DMS53 treated with DMSO at 0.1 percent for 48 hours (cell line): ENCODE results near the gene PPP3R1.

ENCODE experiments used
- DNase-seq: peaks from one replicate; lab custom pipeline; 2025; ENCODE audit not compliant: unreplicated experiment; lab: John Stamatoyannopoulos, UW

PPP3R1 gene

DNA sequence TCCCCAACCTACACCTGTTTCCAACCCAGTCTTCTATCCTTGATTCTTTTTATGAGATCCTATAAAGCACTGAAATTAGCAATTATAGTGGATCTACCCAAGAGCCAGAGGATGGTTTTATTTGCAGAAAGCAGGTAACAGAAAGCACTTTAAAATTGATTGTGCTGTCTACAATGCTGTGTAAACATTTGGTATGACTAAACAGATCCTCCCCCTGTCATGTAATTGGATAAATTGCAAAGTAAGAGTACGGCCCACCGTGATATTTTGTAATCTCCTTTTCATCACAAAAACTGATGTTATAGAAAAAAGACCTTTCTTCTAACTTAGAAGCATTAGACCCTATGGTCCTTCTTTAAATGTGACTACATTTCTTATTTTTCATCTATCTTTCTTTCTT lies 11.3 kb upstream of the PPP3R1 start:
- DNase-seq = peak; percentile 13

DNA sequence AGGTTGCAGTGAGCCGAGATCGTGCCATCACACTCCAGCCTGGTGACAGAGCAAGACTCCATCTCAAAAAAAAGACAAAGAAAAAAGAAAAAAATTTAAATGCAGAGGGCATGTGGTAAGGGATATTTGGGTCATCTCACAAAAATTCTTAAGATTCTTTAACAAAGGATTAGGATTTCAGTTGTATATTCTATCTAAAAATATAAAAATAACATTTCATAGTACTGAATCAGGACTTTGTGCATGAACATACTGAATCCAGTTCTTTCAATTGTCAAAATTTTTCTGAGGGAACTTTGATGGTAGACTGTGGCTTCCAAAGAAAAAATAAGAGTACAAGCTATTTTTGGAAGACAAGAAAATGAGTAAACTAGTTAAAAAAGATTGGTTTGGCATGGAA lies 6.5 kb upstream of the PPP3R1 start:
- DNase-seq = no peak

DNA sequence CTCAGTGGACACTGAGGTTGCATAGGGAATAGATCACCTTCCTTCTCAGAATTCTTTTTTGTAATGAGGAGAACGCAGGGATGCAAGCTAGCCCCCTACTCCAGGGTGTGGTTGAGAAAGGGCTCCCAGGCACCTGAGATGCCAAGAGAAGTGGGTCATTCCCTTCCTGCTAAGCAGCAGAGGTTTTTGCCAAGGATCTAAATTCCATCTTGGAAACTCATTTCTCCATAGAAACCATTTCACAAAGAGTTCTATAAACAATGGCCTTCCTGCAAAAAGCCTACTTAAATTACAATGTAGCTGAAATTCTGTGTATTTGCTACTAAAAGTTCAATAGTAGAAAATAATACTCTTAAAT lies 3.7 kb upstream of the PPP3R1 start:
- no peak for DNase-seq

DNA sequence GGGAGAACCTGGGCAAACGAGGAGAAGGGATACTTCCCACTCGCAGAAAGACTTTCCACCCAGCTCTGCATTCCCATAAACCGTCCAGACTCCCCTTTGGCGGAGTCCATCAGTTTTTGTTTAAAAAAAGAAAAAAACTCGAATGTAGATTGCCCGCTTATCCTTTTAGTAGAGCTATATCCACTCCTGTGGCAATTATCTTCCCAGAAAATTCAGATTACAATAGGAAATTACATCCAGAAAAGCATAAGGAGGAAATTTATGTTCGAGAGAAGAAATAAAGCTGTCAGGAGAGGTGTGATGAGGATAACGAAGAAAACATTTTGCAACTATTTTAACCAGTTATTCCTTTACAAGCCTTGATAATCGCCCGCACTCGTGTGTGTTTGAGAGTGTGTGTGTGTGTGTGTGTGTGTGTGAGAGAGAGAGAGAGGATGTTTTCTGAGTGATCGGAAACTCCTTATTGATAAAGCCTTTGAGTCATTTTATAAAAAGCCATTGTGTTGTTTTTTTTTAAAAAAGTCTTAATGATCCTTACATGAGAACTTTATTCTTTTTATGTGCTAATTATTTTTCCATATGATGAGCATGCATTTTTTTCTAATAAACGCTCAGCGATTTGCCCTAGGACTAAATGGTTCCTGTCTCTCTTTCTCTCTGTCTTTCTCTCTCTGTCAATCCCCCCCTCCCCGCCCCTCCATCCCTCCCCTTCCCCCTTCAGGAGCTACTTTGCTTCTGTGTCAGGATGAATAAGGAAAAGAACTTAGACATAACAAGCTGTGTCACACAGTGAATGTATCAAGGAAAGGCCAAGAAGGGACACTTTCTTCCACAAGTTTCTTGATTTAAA lies 1.1 kb upstream of the PPP3R1 start:
- peak; percentile 30 for DNase-seq

DNA sequence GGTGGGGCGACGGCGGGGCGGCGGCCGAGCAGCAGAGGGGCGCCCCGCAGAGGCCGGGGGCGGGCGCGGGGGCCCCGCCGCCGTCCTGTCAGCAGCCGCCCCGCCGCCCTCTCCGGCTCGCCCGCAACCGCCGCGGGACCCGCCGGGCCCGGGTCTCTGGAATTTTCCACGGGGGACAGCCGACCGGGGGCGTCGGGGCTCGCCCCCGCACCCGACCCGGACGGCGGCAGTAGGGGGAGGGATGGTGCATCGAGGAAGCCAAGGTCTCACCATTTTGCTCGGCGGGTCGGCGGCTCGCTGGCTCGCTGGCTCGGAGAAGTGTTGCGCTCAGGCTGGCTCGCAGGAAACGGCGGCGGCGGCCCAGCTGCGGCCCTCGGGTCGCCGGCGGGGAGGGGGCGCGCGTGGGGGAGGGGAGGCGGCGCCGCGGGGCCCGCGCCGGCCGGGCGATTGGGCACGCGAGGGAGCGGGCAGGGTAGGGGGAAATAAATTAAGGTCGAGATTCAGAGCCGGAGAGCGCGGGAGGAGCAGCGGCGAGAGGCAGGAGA lies 405 bp downstream of the PPP3R1 start:
- peak; percentile 15 for DNase-seq

GRCh38 chr2:68251187-68251854 lies 1.0 kb downstream of the PPP3R1 start:
- DNase-seq = peak; percentile 84

GRCh38 chr2:68250652-68251186 lies 1.6 kb downstream of the PPP3R1 start:
- no peak for DNase-seq

GRCh38 chr2:68250196-68250595 lies 2.1 kb downstream of the PPP3R1 start:
- DNase-seq = no peak

DNA sequence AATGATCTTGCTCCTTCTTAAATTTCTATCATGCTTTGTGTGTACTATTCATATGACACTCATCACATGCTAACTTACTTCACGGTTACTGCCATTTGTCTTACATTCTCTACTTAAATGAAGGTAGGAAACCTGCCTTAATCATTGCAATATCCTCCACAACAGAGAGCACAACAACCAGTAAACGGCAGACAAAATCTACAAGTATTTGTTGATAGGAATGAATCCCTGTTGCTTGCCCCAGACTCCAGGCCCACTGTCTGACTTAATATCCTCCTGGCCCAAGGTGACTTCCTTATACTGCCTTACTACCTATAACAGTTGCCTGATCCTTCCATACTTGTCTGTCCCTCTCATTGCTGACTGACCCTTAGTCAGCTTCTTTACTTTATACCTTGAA lies 3.5 kb downstream of the PPP3R1 start:
- DNase-seq = no peak

- DNase-seq = no peak
Observed at GRCh38 chr2:68248361-68248760, 4.0 kb downstream of the PPP3R1 start.

DNA sequence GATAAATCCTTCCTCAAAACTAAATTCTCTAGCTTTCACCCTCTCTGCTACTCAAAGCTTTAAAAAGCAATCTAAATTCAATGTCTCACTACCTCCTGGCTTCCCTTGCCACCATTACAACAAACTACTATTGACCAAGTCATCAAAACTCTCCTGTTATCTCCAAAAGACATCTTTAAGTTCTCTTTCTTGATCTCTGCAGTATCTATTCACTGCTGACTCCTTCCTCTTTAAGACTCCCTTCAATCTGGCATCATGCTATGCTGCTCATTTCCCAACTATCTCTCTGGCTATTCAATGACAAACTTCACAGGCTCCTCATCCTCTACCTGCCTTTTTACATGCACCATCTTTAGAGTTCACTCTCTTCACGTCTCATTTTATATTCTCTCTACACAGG lies 5.9 kb downstream of the PPP3R1 start:
- no peak for DNase-seq

- DNase-seq = no peak
Observed at GRCh38 chr2:68245672-68246071, 6.7 kb downstream of the PPP3R1 start.

- DNase-seq = no peak
Observed at GRCh38 chr2:68245066-68245465, 7.3 kb downstream of the PPP3R1 start.

- DNase-seq = no peak
Observed at GRCh38 chr2:68244456-68244855, 7.9 kb downstream of the PPP3R1 start.

DNA sequence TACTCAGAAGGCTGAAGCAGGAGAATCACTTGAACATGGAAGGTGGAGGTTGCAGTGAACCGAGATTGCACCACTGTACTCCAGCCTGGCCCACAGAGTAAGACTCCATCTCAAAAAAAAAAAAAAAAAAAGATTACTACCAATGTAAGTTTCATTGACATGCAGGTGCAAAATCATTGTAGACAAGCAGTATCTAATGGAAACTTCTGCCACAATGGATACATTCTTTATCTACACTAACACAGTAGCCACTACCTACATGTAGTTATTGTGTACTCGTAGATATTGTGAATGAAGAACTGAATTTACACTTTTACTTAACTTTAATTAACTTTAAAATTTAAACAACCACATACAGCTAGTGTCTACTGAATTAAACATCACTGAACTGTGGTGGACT lies 10.6 kb downstream of the PPP3R1 start:
- DNase-seq = no peak

GRCh38 chr2:68240446-68240845 lies 11.9 kb downstream of the PPP3R1 start:
- no peak for DNase-seq

DNA sequence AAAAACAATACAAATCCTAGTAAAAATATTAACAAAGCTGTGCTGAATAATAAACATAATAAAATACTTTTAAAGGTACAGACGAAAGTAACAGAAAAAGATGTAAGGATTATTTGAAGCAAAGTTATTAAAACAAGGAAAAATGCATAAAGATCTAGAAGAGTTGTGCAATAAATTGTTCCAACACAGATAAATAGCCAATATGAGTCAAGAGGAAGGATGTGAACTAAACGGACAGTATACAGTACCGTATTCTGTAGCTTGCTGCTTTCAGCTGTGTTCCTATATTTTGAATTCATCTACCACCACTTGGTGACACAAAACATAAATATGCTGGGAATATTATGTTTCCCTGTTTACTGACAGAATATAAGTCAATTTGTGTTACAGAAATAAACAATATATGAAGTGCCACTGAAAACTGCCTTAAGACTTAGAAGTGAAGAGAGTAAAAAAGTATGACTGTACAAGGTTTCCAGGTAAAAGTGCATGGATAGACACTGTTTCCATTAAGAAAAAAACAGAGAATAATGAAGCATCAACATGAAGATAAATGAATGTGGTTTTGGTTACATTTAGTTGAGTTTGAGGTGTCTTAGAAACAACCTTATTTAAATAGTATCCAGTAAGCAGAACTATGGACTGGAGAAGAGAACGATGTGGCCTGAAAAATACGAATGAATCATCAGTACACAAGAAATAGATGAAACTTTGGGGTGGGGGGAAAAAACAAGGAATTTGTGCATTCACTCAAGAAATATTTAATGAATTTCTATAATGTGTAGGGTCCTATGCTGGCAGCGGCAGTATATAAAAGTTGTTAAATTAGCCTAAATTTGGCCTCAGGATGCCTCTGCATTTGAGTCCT lies 13.1 kb downstream of the PPP3R1 start:
- no peak for DNase-seq

DNA sequence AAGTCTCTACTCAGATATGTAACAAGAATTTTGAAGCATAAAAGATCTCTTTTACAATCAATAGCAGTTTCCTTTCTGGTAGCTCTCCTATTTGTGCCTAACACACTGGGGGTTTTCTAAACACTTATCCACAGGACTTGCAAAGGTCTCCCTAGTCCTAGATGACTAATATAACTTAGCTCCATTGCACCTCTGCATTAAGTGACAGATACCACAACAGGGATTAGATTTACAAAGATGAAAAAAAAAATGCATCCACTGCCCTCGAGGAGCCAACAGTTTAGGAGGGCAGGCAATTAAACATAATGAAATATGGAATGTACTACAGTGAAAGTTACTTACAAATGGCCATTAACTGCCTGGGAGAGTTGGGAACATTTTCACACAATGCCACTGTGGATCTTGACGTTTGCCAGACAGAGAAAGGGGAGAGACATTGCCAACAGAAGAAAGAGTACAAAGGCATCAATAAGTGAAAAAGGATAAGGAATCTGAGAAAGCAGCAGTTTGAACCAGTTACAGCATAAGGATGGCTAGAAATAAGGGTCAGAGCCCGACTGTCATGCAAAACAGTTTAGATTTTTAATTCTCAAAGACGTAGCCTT lies 14.3 kb downstream of the PPP3R1 start:
- DNase-seq = no peak

DNA sequence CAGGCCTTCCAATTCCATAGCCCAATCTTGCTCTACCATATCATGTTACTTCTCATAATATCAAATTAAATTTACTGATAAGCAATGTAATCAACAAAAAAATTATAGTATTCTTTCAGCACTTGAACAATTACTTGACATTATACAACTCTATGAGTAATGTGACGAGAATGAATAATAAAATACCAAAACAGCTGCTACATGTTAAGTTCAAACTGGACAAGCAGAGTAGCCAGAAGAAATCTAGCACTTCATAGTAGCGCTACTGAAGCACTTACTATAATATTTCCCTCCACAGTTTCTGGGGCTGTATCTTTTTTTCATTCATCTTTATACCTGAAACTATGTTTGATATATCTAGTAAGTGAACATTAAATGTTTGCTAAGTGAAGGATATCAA lies 14.9 kb downstream of the PPP3R1 start:
- DNase-seq = no peak

DNA sequence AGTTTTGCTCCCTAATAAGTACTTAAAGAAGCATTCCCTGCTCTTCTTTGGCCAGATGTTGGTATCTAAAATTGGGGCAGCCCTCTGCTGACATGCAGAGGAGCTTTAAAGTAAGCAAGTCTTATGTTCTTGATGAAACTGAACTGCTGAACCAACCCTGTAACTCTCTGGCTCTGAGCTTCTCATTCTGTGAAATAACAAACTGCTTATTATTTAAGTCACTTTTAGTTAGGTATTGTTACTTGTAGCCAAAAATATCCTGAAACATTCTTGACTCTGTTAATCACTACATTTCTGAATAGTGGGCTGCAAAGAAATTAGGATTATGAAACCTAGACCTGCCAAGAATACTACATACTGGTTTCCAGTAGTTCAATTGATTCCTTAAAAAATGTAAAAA lies 15.5 kb downstream of the PPP3R1 start:
- DNase-seq = no peak
